Liver (tissue), 9 donors: ENCODE measurements around the gene RCE1. TPM values are rescaled to one million over a fixed set of nuclear protein-coding genes. Genes with fewer than 3 reads are reported as not detected.

Experiments
- DNase-seq: peaks from one replicate; pipeline ENCODE4 v3.0.0-alpha.2; 2017; ENCODE audit warnings: low spot score
- H3K27ac ChIP-seq, 2 donors: one replicate each; pipeline ENCODE4 v1.7.0; 2013; ENCODE audit warnings: inconsistent platforms in 2 of 2, low read length in 2 of 2, control low read depth in 1 of 2, low read depth in 1 of 2, mild to moderate bottlenecking in 1 of 2
- H3K27me3 ChIP-seq, 4 donors: one replicate each; pipeline versions ENCODE4 v1.6.1 to v1.7.0; 2013; ENCODE audit warnings: low read length in 3 of 4, inconsistent platforms in 1 of 4, mild to moderate bottlenecking in 1 of 4, moderate library complexity in 1 of 4; ENCODE audit not compliant: control insufficient read depth in 4 of 4, insufficient read depth in 4 of 4
- H3K36me3 ChIP-seq, 4 donors: one replicate each; pipeline versions ENCODE4 v1.6.1 to v1.7.0; 2013; ENCODE audit warnings: low read length in 3 of 4, mild to moderate bottlenecking in 3 of 4, low read depth in 1 of 4, moderate library complexity in 1 of 4; ENCODE audit not compliant: control insufficient read depth in 4 of 4, insufficient read depth in 3 of 4
- H3K4me1 ChIP-seq, 4 donors: one replicate each; pipeline versions ENCODE4 v1.6.1 to v1.7.0; 2013; ENCODE audit warnings: low read length in 3 of 4, mild to moderate bottlenecking in 3 of 4, moderate library complexity in 1 of 4; ENCODE audit not compliant: control insufficient read depth in 4 of 4, insufficient read depth in 4 of 4
- H3K4me3 ChIP-seq, 3 donors: one replicate each; pipeline versions ENCODE4 v1.6.1 to v1.7.0; 2013; ENCODE audit warnings: low read length in 3 of 3, control low read depth in 1 of 3, low read depth in 1 of 3, mild to moderate bottlenecking in 1 of 3
- H3K9ac ChIP-seq, 2 donors: one replicate each; pipeline ENCODE4 v1.7.0; 2013; ENCODE audit warnings: low read length in 2 of 2, mild to moderate bottlenecking in 2 of 2, moderate library complexity in 2 of 2, control low read depth in 1 of 2, low read depth in 1 of 2
- H3K9me3 ChIP-seq, 4 donors: one replicate each; pipeline versions ENCODE4 v1.6.1 to v1.7.0; 2013; ENCODE audit warnings: low read length in 3 of 4; ENCODE audit not compliant: control insufficient read depth in 4 of 4
- ATF3 ChIP-seq: IDR thresholded peaks from 2 replicates; pipeline ENCODE4 v1.6.1; 2016; ENCODE audit warnings: antibody characterized with exemption
- EGR1 ChIP-seq, 2 donors: IDR thresholded peaks; 2 replicates each; pipeline ENCODE4 v1.6.1; 2016 to 2018; ENCODE audit warnings: antibody characterized with exemption in 2 of 2, low read depth in 2 of 2
- FOXA1 ChIP-seq: IDR thresholded peaks from 2 replicates; pipeline ENCODE4 v1.6.1; 2016; ENCODE audit warnings: antibody characterized with exemption
- GABPA ChIP-seq, 2 donors: IDR thresholded peaks in 1 of 2; conservative IDR thresholded peaks in 1 of 2; 2 replicates each; pipeline ENCODE4 v1.6.1; 2016; ENCODE audit warnings: antibody characterized with exemption in 2 of 2, mild to moderate bottlenecking in 1 of 2, moderate library complexity in 1 of 2
- HNF4A ChIP-seq, 2 donors: conservative IDR thresholded peaks; 2 replicates each; pipeline ENCODE4 v1.6.1; 2016; ENCODE audit warnings: antibody characterized with exemption in 2 of 2, mild to moderate bottlenecking in 2 of 2
- HNF4G ChIP-seq: IDR thresholded peaks from 2 replicates; pipeline ENCODE4 v1.6.1; 2016; ENCODE audit warnings: antibody characterized with exemption
- JUND ChIP-seq, 2 donors: IDR thresholded peaks; 2 replicates each; pipeline ENCODE4 v1.6.1; 2016; ENCODE audit warnings: antibody characterized with exemption in 2 of 2
- NR2F2 ChIP-seq: IDR thresholded peaks from 2 replicates; pipeline ENCODE4 v1.6.1; 2016; ENCODE audit warnings: antibody characterized with exemption
- RAD21 ChIP-seq, 2 donors: IDR thresholded peaks; 2 replicates each; pipeline ENCODE4 v1.6.1; 2016; ENCODE audit warnings: antibody characterized with exemption in 2 of 2, mild to moderate bottlenecking in 2 of 2
- REST ChIP-seq: IDR thresholded peaks from 2 replicates; pipeline ENCODE4 v1.6.1; 2016; ENCODE audit warnings: antibody characterized with exemption, mild to moderate bottlenecking
- RXRA ChIP-seq, 2 donors: IDR thresholded peaks; 2 replicates each; pipeline ENCODE4 v1.6.1; 2017 to 2018; ENCODE audit warnings: antibody characterized with exemption in 2 of 2, mild to moderate bottlenecking in 1 of 2
- SP1 ChIP-seq: IDR thresholded peaks from 2 replicates; pipeline ENCODE4 v1.6.1; 2018; ENCODE audit warnings: antibody characterized with exemption, mild to moderate bottlenecking
- TAF1 ChIP-seq: conservative IDR thresholded peaks from 2 replicates; pipeline ENCODE4 v1.6.1; 2016; ENCODE audit warnings: antibody characterized with exemption, mild to moderate bottlenecking
- YY1 ChIP-seq: IDR thresholded peaks from 2 replicates; pipeline ENCODE4 v1.6.1; 2016; ENCODE audit warnings: antibody characterized with exemption, mild to moderate bottlenecking
- WGBS: extraction: QIAGEN DNeasy Blood & Tissue Kit; methylation state at CpG from one replicate; pipeline ENCODE4 v1.1.7; 2013; 5-methylcytosine and 5-hydroxymethylcytosine counted together
- polyA plus RNA-seq, 2 donors: library from polyadenylated mRNA; stranded (reverse) in 1 of 2; unstranded in 1 of 2; fragments of 200-250 nt in 1 of 2; fragments of >200 nt in 1 of 2; fragmentation: Nextera tagmentation in 1 of 2; extraction: Ambion mirVana in 1 of 2; gene quantifications; one replicate each; pipeline versions ENCODE4 v1.2.1 to v1.2.3, GENCODE V29; 2013 to 2015
- total RNA-seq, 2 donors: library from RNA; depleted of rRNA; stranded (reverse); fragments of >200 nt; gene quantifications; one replicate each; pipeline ENCODE4 v1.2.3, GENCODE V29; 2014
- TF ChIP-seq, protein P1 (sequence below): fragments of 150-350 bp; IDR thresholded peaks from 2 replicates; pipeline ENCODE4 v1.5.1; 2017; ENCODE audit warnings: improper control_type of control experiment, low read depth, low read length; ENCODE audit not compliant: missing input control
- TF ChIP-seq, protein P2 (sequence below): IDR thresholded peaks from 2 replicates; pipeline ENCODE4 v1.6.1; 2016; ENCODE audit warnings: antibody characterized with exemption
- donor health status: healthy.
- donor health status: healthy.
- donor health status: healthy.
- donor health status: healthy.
- donor health status: healthy.

Gene RCE1
- total and polyA plus RNA-seq, 4 donors, result 2.9 to 7.7 (median 3.2) TPM

GRCh38 chr11:66860449-66860831 is 17.2 kb downstream of the RCE1 start (continued):
- TF ChIP-seq REST, result no peak
- no peak for TF ChIP-seq GABPA (IDR thresholded peaks at IDR 0.05 in 1 of 2, conservative IDR thresholded peaks at IDR 0.05 in 1 of 2)
- no peak for TF ChIP-seq EGR1 (IDR thresholded peaks at IDR 0.05; ENCODE audit: low read depth in 2 of 2)
- no peak for TF ChIP-seq RAD21 (IDR thresholded peaks at IDR 0.05)
- TF ChIP-seq SP1, result no peak
- TF ChIP-seq FOXA1, result no peak

- Histone ChIP-seq H3K4me3 (no peak overlapping the region), H3K9me3 (no peaks in the 10 kb centered on the region), H3K9ac (no peak overlapping the region), H3K4me1 (peaks cover 0 to 2% (median 0%) of the 10 kb centered on the region in 4 donors), H3K36me3 (peaks cover 10 to 43% (median 22%) of the 10 kb centered on the region in 4 donors), H3K27me3 (no peaks in the 10 kb centered on the region), H3K27ac (no peak overlapping the region)
- TF ChIP-seq FOXA1, result no peak
- no peak for TF ChIP-seq SP1
- no peak for TF ChIP-seq NR2F2
- TF ChIP-seq JUND (IDR thresholded peaks at IDR 0.05), result no peak
- no peak for TF ChIP-seq HNF4G
- TF ChIP-seq HNF4A (conservative IDR thresholded peaks at IDR 0.05), result no peak
- TF ChIP-seq, protein P1, sequence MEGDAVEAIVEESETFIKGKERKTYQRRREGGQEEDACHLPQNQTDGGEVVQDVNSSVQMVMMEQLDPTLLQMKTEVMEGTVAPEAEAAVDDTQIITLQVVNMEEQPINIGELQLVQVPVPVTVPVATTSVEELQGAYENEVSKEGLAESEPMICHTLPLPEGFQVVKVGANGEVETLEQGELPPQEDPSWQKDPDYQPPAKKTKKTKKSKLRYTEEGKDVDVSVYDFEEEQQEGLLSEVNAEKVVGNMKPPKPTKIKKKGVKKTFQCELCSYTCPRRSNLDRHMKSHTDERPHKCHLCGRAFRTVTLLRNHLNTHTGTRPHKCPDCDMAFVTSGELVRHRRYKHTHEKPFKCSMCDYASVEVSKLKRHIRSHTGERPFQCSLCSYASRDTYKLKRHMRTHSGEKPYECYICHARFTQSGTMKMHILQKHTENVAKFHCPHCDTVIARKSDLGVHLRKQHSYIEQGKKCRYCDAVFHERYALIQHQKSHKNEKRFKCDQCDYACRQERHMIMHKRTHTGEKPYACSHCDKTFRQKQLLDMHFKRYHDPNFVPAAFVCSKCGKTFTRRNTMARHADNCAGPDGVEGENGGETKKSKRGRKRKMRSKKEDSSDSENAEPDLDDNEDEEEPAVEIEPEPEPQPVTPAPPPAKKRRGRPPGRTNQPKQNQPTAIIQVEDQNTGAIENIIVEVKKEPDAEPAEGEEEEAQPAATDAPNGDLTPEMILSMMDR, result no peak
- 95% methylated on average over 32 of the region's 32 CpGs for WGBS
- no peak for DNase-seq
Observed at GRCh38 chr11:66861038-66861773, 18.0 kb downstream of the RCE1 start.

- TF ChIP-seq FOXA1 (no peak), TAF1 (no peak), RAD21 (IDR thresholded peaks at IDR 0.05) (no peak), HNF4A (conservative IDR thresholded peaks at IDR 0.05) (no peak), EGR1 (IDR thresholded peaks at IDR 0.05; ENCODE audit: low read depth in 2 of 2) (no peak), RXRA (IDR thresholded peaks at IDR 0.05) (no peak), SP1 (no peak), ATF3 (no peak), YY1 (no peak)
- TF ChIP-seq, protein P1, result no peak
- TF ChIP-seq, protein P2, sequence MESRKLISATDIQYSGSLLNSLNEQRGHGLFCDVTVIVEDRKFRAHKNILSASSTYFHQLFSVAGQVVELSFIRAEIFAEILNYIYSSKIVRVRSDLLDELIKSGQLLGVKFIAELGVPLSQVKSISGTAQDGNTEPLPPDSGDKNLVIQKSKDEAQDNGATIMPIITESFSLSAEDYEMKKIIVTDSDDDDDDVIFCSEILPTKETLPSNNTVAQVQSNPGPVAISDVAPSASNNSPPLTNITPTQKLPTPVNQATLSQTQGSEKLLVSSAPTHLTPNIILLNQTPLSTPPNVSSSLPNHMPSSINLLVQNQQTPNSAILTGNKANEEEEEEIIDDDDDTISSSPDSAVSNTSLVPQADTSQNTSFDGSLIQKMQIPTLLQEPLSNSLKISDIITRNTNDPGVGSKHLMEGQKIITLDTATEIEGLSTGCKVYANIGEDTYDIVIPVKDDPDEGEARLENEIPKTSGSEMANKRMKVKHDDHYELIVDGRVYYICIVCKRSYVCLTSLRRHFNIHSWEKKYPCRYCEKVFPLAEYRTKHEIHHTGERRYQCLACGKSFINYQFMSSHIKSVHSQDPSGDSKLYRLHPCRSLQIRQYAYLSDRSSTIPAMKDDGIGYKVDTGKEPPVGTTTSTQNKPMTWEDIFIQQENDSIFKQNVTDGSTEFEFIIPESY, result no peak
- Histone ChIP-seq H3K4me1 (no peaks in the 10 kb centered on the region), H3K27me3 (no peaks in the 10 kb centered on the region), H3K9me3 (no peaks in the 10 kb centered on the region), H3K9ac (no peak overlapping the region), H3K27ac (no peak overlapping the region), H3K4me3 (no peak overlapping the region), H3K36me3 (peaks cover 10 to 49% (median 24%) of the 10 kb centered on the region in 4 donors)
- 94% methylated on average over 30 of the region's 30 CpGs for WGBS
- DNase-seq, result no peak
Observed at GRCh38 chr11:66861774-66862558, 18.7 kb downstream of the RCE1 start.
